GM12801 (cell line): ENCODE results near the gene ERVFRD-1.

Experiments
- CTCF ChIP-seq: IDR thresholded peaks from one replicate; pipeline ENCODE4 v1.5.1; 2011; ENCODE audit warnings: control low read depth; ENCODE audit not compliant: insufficient read length; ENCODE audit errors: extremely low read depth

ERVFRD-1 gene

GRCh38 chr6:11065436-11066202 is 45.9 kb downstream of the ERVFRD-1 start:
- no peak for TF ChIP-seq CTCF

GRCh38 chr6:11064836-11065235 is 46.7 kb downstream of the ERVFRD-1 start:
- no peak for TF ChIP-seq CTCF

- no peak for TF ChIP-seq CTCF
Observed at GRCh38 chr6:11062715-11063114, 48.8 kb downstream of the ERVFRD-1 start.

- TF ChIP-seq CTCF: no peak
Observed at GRCh38 chr6:11062083-11062482, 49.4 kb downstream of the ERVFRD-1 start.

- no peak for TF ChIP-seq CTCF
Observed at GRCh38 chr6:11058406-11058805, 53.1 kb downstream of the ERVFRD-1 start.

- no peak for TF ChIP-seq CTCF
Observed at GRCh38 chr6:11056871-11057270, 54.7 kb downstream of the ERVFRD-1 start.

GRCh38 chr6:11055127-11055627 is 56.3 kb downstream of the ERVFRD-1 start:
- TF ChIP-seq CTCF: no peak
